Measurements from ENCODE around the gene OGFOD3.
"Not testable (repeated sequence)": the region's sequence is repeated elsewhere in the genome, so short reads cannot be mapped to it uniquely, and the experiment has no call there.

The OGFOD3 gene, protein sequence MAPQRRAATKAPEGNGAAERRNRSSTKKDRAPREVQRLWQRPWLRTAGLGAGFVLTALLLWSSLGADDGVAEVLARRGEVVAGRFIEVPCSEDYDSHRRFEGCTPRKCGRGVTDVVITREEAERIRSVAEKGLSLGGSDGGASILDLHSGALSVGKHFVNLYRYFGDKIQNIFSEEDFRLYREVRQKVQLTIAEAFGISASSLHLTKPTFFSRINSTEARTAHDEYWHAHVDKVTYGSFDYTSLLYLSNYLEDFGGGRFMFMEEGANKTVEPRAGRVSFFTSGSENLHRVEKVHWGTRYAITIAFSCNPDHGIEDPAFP

DNA sequence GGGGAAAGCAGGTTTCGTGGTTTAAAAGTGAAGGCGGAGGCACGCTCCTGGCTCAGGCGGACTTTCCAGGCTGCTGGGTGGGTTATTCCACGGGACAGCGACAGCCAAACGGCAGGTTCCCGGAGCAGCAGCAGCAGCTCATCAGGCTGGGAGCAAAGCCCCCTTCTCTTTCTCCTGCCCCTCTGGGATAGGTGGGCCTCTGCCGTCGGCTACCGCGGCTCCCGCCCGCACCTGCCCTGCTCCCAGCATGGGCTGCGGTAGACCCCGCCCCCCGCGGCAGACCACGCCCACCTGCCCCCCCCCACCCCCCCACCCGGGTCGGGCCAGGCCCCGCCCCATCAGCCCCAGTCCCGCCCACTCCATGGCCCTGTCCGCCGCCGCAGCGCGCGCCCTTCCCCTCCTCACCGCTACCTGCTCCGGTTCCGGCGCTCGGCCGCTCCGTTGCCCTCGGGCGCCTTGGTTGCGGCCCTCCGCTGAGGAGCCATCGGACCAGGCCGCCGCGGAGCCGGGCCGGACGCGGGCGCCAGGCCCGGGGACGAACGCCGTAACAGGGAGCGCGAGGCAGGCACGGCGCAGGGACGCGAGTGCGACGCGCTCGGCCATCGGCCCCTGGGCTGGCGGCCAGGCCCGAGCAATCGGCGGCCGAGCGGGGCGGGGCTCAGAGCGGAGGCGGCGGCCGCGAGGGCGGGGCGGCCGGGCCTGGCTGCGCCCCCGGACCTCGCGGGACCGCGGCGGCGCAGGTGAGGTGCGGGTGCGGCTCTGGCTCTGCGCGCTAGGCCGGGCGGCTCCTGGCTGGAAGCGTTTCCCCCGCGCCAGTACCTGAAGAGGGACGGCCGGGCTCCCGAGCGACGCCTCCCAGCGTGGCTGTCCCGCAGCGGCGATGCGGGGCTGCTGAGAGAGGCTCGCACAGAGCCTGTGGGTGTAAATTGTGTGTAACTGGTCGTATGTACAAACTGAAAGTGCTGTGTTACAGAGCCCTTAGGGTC, at the start of gene OGFOD3, which contains the start of gene HEXD:
TSS of gene OGFOD3 (minus strand) at position 586 of the 986 bp plus-strand sequence. CDS start at position 485, 101 bp downstream.
TSS of gene HEXD (plus strand) at position 347 of the 986 bp plus-strand sequence. CDS start 1,453 bp downstream, outside the sequence.
- peak; percentile 68 for DNase-seq

DNA sequence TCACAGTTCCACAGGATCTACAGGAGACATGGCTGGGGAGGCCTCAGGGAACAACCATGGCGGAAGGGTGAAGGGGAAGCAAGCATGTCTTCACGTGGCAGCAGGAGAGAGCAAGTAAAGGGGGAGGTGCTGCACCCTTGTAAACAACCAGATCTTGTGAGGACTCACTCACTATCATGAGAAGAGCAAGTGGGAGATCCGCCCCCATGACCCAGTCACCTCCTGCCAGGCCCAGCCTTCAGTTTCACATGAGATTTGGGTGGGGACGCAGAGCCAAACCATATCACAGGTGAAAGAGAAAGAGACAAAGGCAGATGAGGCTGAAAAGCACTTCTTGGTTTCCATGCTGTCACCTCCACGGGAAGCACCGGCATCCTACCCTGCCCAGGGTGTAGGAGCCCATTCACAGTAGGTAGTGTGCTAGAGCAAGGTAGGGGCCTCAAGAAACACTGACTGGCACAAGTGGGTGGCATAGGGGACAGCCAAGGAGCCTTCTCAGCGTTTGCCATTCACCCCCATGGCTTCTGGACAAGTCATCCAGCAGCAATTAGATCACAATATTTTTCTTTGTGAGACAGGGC, 46.7 kb upstream of the OGFOD3 start:
- no peak for DNase-seq

DNA sequence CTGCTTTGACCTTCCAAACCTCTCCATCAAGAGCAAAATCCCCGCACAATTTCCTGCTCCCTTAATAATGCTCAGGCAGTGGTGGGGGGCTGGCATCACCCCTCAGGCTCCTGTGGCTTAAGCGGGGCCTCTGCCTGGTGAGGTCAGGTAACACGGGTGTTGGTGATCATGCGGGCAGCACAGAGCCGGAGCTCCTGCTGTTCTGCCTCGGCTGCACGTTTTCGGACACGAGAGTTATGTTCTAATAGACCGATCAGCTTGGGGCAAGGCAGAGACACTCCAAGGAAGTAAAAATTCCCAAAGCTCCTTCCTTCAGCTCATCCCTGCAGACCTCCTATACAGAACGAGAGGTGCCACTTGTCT, 46.2 kb upstream of the OGFOD3 start:
- no peak for DNase-seq

DNA sequence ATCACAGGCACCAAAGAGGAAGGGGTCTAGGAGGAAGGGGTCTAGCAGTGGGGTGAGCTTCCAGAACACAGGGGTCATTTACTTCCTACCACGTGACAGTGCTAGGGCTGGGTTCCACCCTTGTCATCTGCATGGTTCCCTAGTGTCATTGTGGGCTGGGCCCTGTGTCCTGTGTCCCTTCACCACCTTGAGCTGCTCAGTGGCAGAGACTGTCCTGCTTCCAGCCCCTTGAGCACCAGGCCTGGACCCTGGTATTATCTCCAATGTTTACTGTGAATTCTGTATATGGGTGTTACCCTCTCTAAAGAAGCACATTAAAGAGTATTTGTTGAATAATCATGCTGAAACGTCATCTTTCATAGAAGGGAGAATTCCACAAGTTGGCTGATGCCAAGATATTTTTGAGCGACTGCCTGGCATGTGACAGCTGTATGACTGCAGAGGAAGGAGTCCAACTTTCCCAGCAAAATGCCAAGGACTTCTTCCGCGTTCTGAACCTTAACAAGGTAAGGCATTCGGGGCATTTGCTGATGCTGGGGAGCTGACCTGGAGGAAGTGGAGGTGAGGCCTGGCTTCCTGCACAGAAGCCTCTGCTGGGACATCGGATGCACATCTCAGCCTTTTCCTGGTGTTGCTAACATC, 45.7 kb upstream of the OGFOD3 start:
- DNase-seq = no peak

DNA sequence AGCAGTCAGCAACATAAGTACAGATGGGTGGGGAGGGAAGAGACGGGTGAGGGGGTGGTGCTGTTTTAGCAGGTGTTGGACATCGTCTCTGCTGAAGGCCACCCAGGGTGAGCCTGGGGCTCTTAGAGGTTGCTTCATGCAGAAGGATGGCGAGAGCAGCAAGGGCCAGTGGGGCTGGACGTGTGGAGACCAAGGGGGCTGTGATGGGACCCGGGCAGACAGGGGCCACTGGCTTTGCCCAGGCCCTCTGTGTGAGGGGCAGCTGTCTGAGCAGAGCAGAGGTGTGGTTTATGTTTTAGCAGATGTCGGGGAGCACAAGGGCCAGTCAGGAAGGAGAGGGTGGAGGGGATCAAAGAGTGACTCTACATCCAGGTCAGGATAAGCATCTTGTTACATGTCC, 45.0 kb upstream of the OGFOD3 start:
- DNase-seq = no peak

DNA sequence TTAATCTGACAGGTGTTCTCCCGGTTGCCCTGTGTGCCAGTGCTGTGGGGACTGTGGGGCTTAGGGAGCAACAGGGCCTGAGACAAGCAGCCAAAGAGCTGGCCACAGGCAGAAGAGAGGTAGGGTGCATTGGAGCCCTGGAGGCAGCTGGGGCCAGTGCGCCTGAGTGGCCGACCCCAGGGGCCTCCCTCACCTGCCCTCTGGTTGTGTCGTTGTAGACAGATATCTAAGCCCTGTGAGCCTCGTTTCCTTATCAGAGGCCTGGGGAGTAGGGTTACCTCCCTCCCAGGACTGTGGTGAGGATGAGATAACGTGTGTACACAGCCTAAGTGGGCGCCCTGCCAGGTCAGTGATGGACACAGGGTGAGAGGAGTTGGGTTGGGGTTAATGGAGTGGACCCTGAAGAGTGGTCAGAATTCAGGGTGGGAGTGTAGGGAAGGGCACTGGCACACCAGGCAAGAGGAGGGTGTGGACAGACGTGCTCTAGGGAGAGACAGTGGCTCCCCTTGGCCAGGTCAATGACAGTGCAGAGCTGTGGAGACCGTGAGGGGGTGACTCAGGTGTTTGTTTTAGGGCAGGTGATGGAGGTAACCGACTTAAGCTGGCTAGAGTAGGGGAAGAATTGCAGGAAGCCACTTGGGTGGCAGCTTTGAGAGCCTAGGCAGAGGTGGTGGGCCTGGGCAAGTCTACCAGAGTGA, 43.6 kb upstream of the OGFOD3 start:
- no peak for DNase-seq

DNA sequence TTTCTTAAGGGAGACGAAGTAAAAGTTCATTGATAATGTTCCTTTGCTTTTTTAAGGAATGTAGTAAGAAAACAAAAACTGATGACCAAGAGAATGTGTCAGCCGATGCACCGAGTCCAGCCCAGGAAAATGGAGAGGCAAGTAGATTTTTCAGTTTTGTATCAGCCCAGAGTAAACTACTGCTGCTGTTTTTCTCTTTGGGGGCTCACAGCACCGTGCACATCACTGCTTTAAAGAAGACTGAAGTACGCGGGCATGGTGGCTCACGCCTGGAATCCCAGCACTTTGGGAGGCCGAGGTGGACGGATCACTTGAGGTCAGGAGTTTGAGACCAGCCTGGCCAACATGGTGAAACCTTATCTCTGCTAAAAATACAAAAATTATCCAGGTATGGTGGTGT, 41.5 kb upstream of the OGFOD3 start:
- DNase-seq = not testable (repeated sequence)

DNA sequence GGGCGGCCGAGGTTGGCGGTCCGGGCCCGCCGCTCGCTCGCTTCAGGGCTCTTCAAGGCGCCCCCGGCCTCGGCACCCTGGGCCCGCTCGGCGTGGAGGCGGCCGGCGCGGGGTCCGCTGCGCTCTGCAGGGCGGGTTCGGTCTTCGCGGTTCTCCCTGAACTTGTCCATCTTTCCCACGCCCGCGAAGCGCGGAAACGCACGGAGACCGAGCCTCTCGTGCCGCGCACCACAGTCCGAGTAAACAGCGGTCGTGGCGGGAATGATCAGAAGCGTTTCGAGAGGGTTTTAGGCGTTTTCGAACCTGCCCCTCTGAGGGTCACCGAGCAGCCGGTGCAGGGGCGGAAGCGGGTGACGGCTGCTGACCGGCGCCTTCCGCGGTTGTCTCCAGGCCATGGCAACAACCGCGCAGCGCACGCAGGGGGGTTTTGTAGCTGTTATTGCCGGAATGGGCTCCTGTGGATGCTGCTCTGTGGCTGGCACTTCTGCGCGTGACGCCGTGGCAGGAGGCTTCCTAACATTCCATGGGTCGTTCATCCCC, 40.6 kb upstream of the OGFOD3 start:
- DNase-seq = no peak

DNA sequence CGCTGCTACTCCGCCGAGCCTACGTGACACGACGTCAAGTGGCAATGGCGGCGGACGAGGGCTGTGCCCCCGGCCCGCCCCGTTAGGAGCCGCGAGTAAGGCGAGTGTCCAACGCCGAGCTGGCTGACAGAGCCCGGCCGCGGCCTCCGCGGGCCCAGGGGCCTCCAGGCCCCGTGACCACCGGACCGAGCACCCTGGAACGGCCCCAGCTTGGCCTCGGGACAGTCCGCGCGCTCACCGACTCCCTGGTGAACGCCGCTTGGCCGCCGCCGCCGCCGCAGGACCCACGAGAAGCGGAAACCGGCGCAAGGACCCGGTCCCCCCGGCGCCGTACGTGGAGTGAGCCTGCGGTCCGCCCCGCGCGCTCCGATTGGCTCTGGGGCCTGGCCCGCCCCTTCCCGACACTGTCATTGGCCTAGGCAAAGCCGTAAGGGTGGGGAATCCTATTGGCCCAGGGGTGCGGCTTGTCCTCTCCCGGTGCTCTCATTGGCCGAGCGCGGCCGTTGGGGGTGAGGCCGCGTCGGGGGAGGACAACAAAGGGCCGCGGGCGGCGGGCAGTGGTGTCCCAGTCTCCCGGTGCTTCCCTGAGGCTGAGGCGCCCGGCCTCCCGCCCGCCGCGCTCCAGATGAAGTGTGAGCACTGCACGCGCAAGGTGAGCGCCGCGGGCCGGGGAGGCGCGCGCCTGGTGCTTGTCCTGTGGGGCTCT, 39.9 kb upstream of the OGFOD3 start, which contains the start of gene NARF:
TSS of gene NARF (plus strand) at position 563 of the 706 bp plus-strand sequence. CDS start at position 626, 63 bp downstream.
- DNase-seq = peak; percentile 91

DNA sequence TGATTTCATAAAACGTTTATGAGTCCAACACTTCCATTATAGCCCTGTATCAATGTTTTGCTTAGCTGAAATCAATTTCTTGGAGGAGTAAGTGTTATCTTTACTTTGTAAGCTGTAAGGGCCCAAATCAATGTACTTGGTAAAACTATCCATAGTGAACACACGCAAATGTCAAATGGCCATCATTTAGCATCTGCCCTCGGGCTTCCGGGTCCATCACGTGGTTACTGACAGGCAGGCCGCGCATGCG, 39.5 kb upstream of the OGFOD3 start:
- DNase-seq = no peak

DNA sequence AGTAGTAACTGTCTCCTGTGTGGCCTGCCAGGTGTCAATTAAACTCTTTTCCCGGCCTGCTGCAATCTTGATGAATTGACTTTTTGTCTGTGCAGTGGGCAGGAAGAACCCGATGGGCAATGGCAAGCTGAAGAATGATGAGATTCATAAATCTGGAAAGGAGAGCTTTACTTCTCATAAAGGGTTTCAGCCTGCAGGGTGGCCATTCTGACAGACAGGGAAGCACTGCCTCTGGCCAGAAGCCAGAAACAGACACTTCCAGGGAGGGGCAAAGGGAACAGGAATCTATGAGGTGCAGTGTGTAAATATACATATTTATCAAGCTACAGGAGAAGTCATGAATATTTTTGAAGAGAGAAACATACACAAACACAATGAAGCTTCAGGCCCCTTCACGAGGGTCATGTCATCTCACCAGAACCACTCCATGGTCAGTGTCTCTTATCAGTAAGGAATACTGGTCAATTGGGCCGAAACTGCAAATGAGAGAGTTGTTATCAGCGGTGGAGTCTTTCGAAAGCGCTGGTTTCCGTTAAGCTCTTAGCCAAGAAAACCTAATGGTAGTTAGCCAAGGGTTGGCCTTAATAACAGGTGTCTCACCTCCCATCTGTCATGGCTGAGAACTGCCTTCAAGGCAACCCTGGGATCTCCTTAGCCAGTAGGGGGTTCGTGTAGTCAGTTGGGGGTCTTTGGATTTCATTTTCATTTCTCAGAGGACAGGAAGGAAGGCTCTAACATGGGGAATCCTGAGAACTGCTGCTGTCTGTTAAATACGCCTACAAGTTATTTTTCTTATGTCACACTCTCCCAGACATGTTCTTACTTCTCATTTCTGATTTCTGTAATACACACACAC, 38.9 kb upstream of the OGFOD3 start:
- DNase-seq = no peak

DNA sequence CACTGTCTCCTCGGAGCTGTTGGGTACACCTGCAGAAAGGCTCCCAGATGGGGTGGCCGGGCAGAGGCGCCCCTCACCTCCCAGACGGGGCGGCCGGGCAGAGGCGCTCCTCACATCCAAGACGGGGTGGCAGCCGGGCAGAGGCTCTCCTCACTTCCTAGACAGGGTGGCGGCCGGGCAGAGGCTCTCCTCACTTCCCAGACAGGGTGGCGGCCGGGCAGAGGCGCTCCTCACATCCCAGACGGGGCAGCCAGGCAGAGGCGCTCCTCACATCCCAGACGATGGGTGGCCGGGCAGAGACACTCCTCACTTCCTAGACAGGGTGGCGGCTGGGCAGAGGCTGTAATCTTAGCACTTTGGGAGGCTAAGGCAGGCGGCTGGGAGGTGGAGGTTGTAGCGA, 35.3 kb upstream of the OGFOD3 start:
- DNase-seq = not testable (repeated sequence)

DNA sequence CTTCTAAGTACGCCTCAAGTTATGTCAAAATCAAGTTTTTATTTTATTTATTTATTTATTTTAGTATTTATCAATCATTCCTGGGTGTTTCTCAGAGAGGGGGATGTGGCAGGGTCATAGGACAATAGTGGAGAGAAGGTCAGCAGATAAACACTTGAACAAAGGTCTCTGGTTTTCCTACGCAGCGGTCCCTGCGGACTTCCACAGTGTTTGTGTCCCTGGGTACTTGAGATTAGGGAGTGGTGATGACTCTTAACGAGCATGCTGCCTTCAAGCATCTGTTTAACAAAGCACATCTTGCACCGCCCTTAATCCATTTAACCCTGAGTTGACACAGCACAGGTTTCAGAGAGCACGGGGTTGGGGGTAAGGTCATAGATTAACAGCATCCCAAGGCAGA, 34.8 kb upstream of the OGFOD3 start:
- not testable (repeated sequence) for DNase-seq

DNA sequence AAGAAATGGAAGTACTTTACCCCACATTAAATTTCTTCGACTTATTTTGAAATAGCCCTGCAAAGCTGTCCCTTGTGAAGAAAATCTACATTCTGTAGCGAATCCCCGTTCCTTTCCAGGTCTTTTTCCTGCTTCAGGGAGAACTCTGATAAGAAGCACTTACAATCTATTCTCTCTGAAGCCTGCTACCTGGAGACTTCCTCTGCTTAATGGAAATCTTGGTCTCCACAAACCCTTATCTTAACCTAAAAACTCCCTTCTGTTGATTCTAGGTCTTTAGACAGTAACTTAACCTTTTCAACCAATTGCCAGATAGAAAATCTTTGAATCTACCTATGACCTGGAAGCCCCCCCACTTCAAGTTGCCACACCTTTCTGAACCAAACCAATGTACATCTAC, 33.8 kb upstream of the OGFOD3 start:
- DNase-seq = no peak

DNA sequence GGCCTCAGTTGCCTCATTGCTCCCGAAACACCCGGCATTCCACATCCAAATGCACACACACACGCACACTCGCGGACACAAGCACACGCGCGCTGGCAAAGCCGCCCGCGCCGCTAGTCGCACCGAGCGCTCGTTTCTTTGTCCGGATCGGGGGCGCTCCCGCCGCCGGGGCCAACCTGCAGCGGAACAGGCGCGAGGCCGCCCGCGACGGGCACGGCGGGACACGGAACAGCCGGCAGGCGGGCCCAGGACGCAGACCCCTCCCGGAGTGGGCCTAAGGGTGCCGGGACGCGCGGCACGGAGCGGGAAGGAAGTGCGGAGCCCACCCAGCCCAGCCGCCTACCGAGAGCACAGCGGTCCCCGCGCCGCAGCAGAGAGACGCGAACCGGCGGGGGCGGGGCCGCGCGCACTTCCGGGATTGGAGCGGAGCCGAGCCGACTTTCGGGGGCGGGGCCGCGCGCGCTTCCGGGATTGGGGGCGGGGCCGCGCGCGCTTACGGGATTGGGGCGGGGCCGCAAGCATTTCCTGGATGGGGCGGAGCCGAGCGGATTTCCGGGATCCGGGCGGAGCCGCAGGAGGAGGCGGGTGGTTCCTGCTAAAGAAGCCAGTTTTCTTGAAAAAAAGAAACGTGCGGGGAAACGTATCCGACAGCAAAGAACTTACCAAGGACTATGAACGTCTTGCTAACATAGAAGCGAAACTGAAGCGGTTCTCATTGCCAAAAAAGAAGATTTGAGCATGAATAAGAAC, 32.1 kb upstream of the OGFOD3 start, which contains the start of gene CYBC1:
TSS of gene CYBC1 (minus strand) at position 396 of the 750 bp plus-strand sequence. CDS start 1,498 bp downstream, outside the sequence.
- peak; percentile 95 for DNase-seq

DNA sequence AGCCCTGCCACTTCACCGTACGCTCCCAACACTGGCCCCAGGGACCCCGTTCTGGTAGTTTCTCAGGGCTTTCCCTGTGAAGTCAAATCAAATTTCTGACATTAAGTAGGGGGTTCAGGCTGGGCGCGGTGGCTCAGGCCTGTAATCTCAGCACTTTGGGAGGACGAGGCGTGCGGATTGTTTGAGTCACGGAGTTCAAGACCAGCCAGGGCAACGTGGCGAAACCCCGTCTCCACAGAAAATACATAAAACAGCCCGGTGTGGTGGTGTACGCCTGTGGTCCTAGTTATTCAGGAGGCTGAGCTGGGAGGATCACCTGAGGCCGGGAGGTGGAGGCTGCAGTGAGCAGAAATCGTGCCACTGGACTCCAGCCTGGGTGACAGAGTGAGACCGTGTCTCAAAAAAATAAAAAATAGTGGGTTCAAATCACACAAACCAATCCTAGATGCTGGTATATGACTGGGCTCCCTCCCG, 31.5 kb upstream of the OGFOD3 start:
- DNase-seq = no peak

DNA sequence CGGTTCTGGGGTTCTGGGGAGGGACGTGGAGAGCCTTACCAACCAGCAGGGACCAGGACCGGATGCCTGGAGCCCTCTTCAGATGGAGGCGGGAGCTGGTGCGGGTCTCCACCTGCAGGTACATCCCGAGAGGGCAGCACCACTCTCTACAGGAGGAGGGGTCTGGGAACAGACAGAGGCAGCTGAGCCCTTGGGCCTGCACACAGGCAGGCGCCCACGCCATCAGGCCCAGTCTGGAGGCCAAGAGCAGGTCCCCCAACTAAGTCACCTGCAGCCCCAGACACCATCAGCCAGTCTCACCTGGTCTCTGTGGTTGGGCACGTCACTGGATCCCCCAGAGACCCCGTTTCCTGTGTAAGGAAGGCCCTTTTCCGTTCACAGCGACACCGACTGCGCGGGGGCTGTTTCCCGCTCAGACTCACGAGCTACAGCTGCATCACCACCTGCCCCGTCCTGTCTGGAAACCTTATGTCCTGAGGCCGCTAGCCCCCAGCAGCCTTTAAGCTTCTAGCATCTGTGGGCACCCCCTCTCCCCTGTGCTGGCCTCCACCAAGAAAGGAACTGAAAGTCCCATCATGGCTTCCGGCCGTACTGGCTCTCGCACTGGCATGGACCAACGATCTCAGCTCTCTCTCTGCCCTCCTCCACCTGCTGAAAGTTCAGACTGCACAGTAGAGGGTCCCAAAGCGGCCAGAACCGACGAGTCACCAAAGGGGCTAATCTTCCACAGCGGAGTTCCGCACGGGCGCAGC, 30.9 kb upstream of the OGFOD3 start:
- no peak for DNase-seq

DNA sequence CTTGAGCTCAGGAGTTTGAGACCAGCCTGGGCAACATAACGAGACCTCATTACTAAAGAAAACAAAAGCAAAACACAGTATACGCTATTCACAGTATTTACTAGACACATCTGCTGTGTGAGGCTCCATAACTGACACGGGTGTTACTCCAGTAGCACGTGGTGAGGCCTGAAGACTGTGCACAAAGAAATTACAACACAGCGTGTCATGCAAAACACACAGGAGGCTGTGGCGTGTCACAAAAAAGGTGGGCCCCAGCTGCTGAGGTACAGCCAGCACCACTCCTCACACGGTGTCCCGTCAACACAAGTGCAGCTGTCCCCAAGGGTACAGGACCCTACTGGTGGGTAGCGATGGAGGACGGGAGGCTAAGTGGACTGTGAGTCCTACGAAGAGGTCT, 29.5 kb upstream of the OGFOD3 start:
- no peak for DNase-seq

DNA sequence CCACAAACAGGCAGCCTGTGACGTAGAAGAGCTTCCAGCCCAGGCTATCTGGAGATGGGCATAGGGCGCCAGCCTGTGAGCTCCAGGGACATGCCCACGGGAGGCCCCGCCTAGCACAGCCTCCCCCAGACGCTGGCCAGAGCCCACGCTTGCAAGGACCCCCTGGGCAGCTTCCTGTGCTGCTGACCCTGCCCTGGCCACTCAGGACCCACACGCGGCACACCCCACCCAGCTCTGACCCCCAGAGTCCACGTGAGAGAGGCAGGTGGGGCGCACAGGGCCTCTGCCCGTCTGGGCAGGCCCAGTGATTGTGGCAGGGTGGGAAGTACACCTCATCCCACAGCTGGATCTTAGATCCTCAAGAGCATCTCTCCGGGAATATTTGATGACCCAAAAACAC, 28.3 kb upstream of the OGFOD3 start:
- no peak for DNase-seq
